GM12873 (cell line): ENCODE results near the gene XXYLT1.

ENCODE experiments used
- CTCF ChIP-seq: IDR thresholded peaks from 2 replicates; pipeline ENCODE4 v1.5.1; 2012; ENCODE audit warnings: low read depth, mild to moderate bottlenecking, moderate library complexity, low read length, control low read depth; ENCODE audit not compliant: insufficient read depth; ENCODE audit errors: missing control alignments

XXYLT1 gene

DNA sequence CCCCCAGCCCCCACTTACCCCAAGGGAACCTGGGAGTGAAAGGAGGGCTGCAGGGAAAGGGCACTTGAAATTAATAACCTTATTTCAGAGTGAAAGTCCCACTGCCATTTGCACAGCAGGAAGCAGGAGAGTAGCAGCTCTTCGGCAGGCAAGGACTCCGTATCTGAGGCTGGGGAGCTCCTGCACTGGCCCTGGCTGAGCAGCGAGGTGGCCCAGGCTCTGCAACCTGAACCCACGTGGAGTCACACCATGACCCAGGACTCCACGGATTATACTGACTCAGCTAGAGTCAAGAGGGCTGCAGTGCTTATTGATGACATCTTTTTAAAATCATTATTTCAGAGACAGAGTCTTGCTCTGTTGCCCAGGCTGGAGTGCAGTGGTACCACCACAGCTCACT lies 214.5 kb downstream of the XXYLT1 start:
- TF ChIP-seq CTCF: no peak

- TF ChIP-seq CTCF: no peak
Measured at GRCh38 chr3:195054311-195054710, 216.6 kb downstream of the XXYLT1 start.

GRCh38 chr3:195052939-195053338 lies 218.0 kb downstream of the XXYLT1 start:
- no peak for TF ChIP-seq CTCF

GRCh38 chr3:195048059-195048905 lies 222.7 kb downstream of the XXYLT1 start:
- no peak for TF ChIP-seq CTCF

DNA sequence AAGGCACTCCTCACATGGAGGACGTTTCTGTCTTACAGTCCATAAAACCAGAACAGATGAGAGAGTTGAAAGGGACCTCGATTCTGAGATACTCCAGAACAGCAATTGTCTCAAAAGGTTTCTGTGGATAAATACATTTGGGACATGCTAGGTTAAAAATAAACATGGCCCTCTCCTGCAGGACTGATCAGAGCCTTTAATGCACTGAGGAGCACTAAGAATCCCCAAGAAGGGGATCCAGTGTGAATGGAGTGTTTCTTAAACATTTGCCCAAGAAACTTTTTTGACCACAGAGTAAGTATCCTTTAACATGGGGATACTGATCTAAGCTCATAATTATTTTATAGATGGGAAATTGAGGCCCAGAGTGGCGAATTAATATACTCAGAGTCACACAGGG lies 223.4 kb downstream of the XXYLT1 start:
- no peak for TF ChIP-seq CTCF

DNA sequence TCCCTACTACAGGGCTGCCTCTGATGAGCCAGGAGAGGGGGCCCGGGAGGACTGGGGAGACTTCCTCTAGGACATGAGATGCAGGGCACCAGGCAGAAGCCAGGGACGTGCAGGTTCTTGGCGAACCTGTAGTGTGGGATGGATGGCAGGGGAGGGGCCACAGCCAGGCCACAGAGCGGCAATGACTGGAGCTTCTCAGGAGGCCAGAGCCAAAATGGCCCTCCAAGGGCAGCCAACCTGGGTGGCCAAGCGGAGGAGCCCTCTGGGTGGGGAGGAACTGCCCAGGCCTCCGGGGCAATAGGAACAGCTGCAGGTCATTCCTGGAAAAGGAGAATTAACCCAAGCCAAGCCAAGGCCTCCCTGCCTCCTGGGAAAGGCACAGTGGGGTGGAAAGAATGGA lies 224.5 kb downstream of the XXYLT1 start:
- TF ChIP-seq CTCF: no peak

GRCh38 chr3:195045481-195046210 lies 225.3 kb downstream of the XXYLT1 start:
- no peak for TF ChIP-seq CTCF
